Measurements from ENCODE around the gene SGCD. TPM values are rescaled to one million over a fixed set of nuclear protein-coding genes. Genes with fewer than 3 reads are reported as not detected.

The SGCD gene
- total RNA-seq, 1 experiment from 2014 or later, result not detected

- Histone ChIP-seq H3K27ac (ENCODE audit: low read depth, low read length) (no peak overlapping the region), H3K27me3 (ENCODE audit: insufficient read depth, low read length) (no peaks in the 10 kb centered on the region), H3K4me2 (ENCODE audit: low read length) (no peak overlapping the region), H3K4me3 (replicated peaks in 1 of 2; ENCODE audit: low read depth in 1 of 2, low read length in 2 of 2) (no peak overlapping the region), H3K9ac (ENCODE audit: low read length) (no peak overlapping the region), H3K9me3 (ENCODE audit: control insufficient read depth in 1 of 2, insufficient read depth in 1 of 2, low read depth in 1 of 2, low read length in 2 of 2) (no peaks in the 10 kb centered on the region), H3K79me2 (ENCODE audit: insufficient read depth, low read length) (no peaks in the 10 kb centered on the region), H3K9me2 (ENCODE audit: insufficient read depth) (no peaks in the 10 kb centered on the region), H4K20me1 (ENCODE audit: insufficient read depth) (no peaks in the 10 kb centered on the region), H2AFZ (ENCODE audit: low read depth, low read length, poor library complexity, severe bottlenecking) (no peak overlapping the region), H3K4me1 (ENCODE audit: control insufficient read depth in 1 of 2, insufficient read depth in 2 of 2, low read length in 2 of 2) (no peaks in the 10 kb centered on the region), H3K36me3 (ENCODE audit: control insufficient read depth in 1 of 2, insufficient read depth in 2 of 2, low read length in 2 of 2) (no peaks in the 10 kb centered on the region)
- intact Hi-C loops (cut with micrococcal nuclease), result no loop called here
- no peak for ATAC-seq
- CTCF ChIA-PET, result no interaction called here
- no peak for DNase-seq (ENCODE audit: low read depth, low spot score)
- no peak for TF ChIP-seq REST (IDR thresholded peaks at IDR 0.05; ENCODE audit: low read depth)
- TF ChIP-seq ELF1 (IDR thresholded peaks at IDR 0.05; ENCODE audit: borderline replicate concordance, low read depth), result no peak
- no peak for TF ChIP-seq EZH2phosphoT487 (IDR thresholded peaks at IDR 0.05; ENCODE audit: borderline replicate concordance)
- no peak for TF ChIP-seq ZNF274 (IDR thresholded peaks at IDR 0.05; ENCODE audit: low read depth, low read length)
- TF ChIP-seq ZBTB33 (IDR thresholded peaks at IDR 0.05; ENCODE audit: extremely low read depth, insufficient replicate concordance, low read length), result no peak
- no peak for TF ChIP-seq FOSL1 (IDR thresholded peaks at IDR 0.05; ENCODE audit: low read depth)
- TF ChIP-seq EZH2 (IDR thresholded peaks at IDR 0.05), result no peak
- no peak for TF ChIP-seq CEBPB (IDR thresholded peaks at IDR 0.05; ENCODE audit: low read depth)
- no peak for TF ChIP-seq SRF (IDR thresholded peaks at IDR 0.05; ENCODE audit: low read depth)
- TF ChIP-seq ATF3 (IDR thresholded peaks at IDR 0.05), result no peak
- TF ChIP-seq MAX (IDR thresholded peaks at IDR 0.05), result no peak
- no peak for TF ChIP-seq EGR1 (IDR thresholded peaks at IDR 0.05; ENCODE audit: low read depth)
- TF ChIP-seq SIN3A (IDR thresholded peaks at IDR 0.05; ENCODE audit: low read depth), result no peak
- no peak for TF ChIP-seq RAD21 (IDR thresholded peaks at IDR 0.05; ENCODE audit: low read depth)
- no peak for TF ChIP-seq POLR2AphosphoS5 (IDR thresholded peaks at IDR 0.05; ENCODE audit: low read depth, low read length)
- no TSS peak for BruUV-seq (replicated peaks)
- POLR2A ChIA-PET, result no interaction called here
- RAD21 ChIA-PET (ENCODE audit: low non-redundant PET in 1 of 2, low total read pairs in 2 of 2, uncharacterized antibody in 2 of 2, unreplicated experiment in 2 of 2), result no interaction called here
Observed at GRCh38 chr5:156670615-156671014, 343.7 kb downstream of the SGCD start.

All from HCT116 (cell line).